ENCODE data around the gene RPL7A. TPM values are rescaled to one million over a fixed set of nuclear protein-coding genes. Genes with fewer than 3 reads are reported as not detected.

Gene RPL7A
- total and polyA plus RNA-seq, 2 of the 4 experiments (the other 2 are of a cell fraction) = 3,220 to 4,096 TPM

GRCh38 chr9:133372144-133372543 lies 24.1 kb downstream of the RPL7A start:
- Histone ChIP-seq H3K18ac (ENCODE audit: low read depth, low read length) (no peak overlapping the region), H4K20me1 (ENCODE audit: insufficient read depth, low read length) (peaks cover 81% of the 10 kb centered on the region), H2AK5ac (ENCODE audit: low read depth, low read length) (no peak overlapping the region), H3K36me3 (ENCODE audit: control insufficient read depth, insufficient read depth, low read length) (peaks cover 52% of the 10 kb centered on the region), H3K9me1 (ENCODE audit: insufficient read depth, low read length) (peaks cover 29% of the 10 kb centered on the region), H2AFZ (replicated peaks; ENCODE audit: low read length, poor library complexity) (no peak overlapping the region), H2BK20ac (ENCODE audit: low read depth, low read length) (no peak overlapping the region), H2BK120ac (ENCODE audit: low read depth, low read length) (no peak overlapping the region), H3K4me1 (ENCODE audit: control insufficient read depth, insufficient read depth, low read length) (peaks cover 12% of the 10 kb centered on the region), H2BK5ac (ENCODE audit: low read depth, low read length, poor library complexity, severe bottlenecking) (no peak overlapping the region), H3K14ac (replicated peaks; ENCODE audit: low read depth, low read length) (no peak overlapping the region), H3K27me3 (ENCODE audit: control insufficient read depth, insufficient read depth, low read length) (no peaks in the 10 kb centered on the region), H4K8ac (ENCODE audit: low read depth in 2 of 2, low read length in 2 of 2) (no peak overlapping the region), H3K9me3 (ENCODE audit: control insufficient read depth, insufficient read depth, low read length) (no peaks in the 10 kb centered on the region), H3K4me2 (ENCODE audit: low read depth, low read length) (no peak overlapping the region), H3K23ac (ENCODE audit: low read depth, low read length) (no peak overlapping the region; the same call in 1 of the 2 replicates), H3K4me3 (ENCODE audit: insufficient read depth, low read depth, low read length) (no peak overlapping the region), H2BK15ac (ENCODE audit: low read depth, low read length) (no peak overlapping the region), H3K4ac (ENCODE audit: low read depth, low read length) (no peak overlapping the region), H3K9ac (ENCODE audit: low read depth, low read length) (no peak overlapping the region), H2AK9ac (replicated peaks; ENCODE audit: low read depth, low read length, poor library complexity) (no peak overlapping the region), H4K91ac (ENCODE audit: insufficient read depth, low read depth, low read length) (no peak overlapping the region), H3K56ac (ENCODE audit: extremely low read depth, insufficient read depth, low read length) (no peak overlapping the region), H3K79me1 (ENCODE audit: low read depth in 1 of 2, low read length in 2 of 2) (peaks cover 7 to 51% of the 10 kb centered on the region in 2 experiments; a peak in 3 of 4 replicates), H3K27ac (ENCODE audit: insufficient read depth, low read length) (no peak overlapping the region), H4K5ac (ENCODE audit: low read depth, low read length) (no peak overlapping the region)
- ATAC-seq (ENCODE audit: low read depth) (no peak), DNase-seq (no peak)
- CTCF ChIA-PET = no interaction called here
- dilution Hi-C loops (cut with HindIII; ENCODE audit: low sequenced_read_pairs, unreplicated experiment) = no loop called here
- intact Hi-C loops (cut with micrococcal nuclease) = no loop called here
- BruUV-seq (replicated peaks) = no TSS peak
- WGBS, 2 experiments (ENCODE audit: extremely low coverage in 2 of 2, insufficient read length in 1 of 2) = 76% methylated on average over 4 of the region's 7 CpGs; no CpG with 5 or more reads in 1 of the 2 experiments
- in situ Hi-C loops (cut with MboI; ENCODE audit: low sequenced_read_pairs) = no loop called here
- no peak for TF ChIP-seq RCOR1 (IDR thresholded peaks at IDR 0.05; ENCODE audit: insufficient replicate concordance, low read length)
- no peak for TF ChIP-seq RAD21 (IDR thresholded peaks at IDR 0.05; ENCODE audit: low read length)
- no peak for TF ChIP-seq SMC3 (IDR thresholded peaks at IDR 0.05; ENCODE audit: low read depth, low read length)
- no peak for TF ChIP-seq MXI1 (IDR thresholded peaks at IDR 0.05; ENCODE audit: borderline replicate concordance, low read depth, low read length)
- no peak for TF ChIP-seq BHLHE40 (IDR thresholded peaks at IDR 0.05; ENCODE audit: low read depth, low read length)
- TF ChIP-seq ELK1 (IDR thresholded peaks at IDR 0.05; ENCODE audit: borderline replicate concordance, low read depth, low read length) = no peak
- no peak for TF ChIP-seq CEBPB (IDR thresholded peaks at IDR 0.05; ENCODE audit: low read depth, low read length)
- POLR2A ChIA-PET (ENCODE audit: unreplicated experiment) = interaction anchor here (0.8 kb wide), 1 partner anchor 344 kb away, joined by 3 read pairs; no protein-coding TSS in a partner anchor

Data from IMR-90 (cell line).